K562 (cell line): Measurements from ENCODE around the gene EPB41L1. TPM values are rescaled to one million over a fixed set of nuclear protein-coding genes. Genes with fewer than 3 reads are reported as not detected.

ENCODE experiments used
- BHLHE40 ChIP-seq: IDR thresholded peaks from 2 replicates; pipeline ENCODE4 v1.6.1; 2011; ENCODE audit warnings: low read length, improper control_type of control experiment
- CEBPB ChIP-seq: fragments of 450-650 bp; IDR thresholded peaks from 2 replicates; pipeline ENCODE4 v1.6.1; 2016; ENCODE audit warnings: missing genetic modification characterization, missing compliant biosample characterization
- CREB1 ChIP-seq, 2 experiments: sonication (generic) in 1 of 2; formaldehyde crosslinking in 1 of 2; IDR thresholded peaks; 2 replicates each; pipeline versions ENCODE4 v1.6.1 to v1.8.0; 2012 to 2022; ENCODE audit warnings: inconsistent platforms in 1 of 2, mild to moderate bottlenecking in 1 of 2, missing genetic modification reagents in 1 of 2, moderate library complexity in 1 of 2
- FOSL1 ChIP-seq: fragments of 200-800 bp; sonication (Bioruptor generic); conservative IDR thresholded peaks from 2 replicates; pipeline ENCODE4 v1.6.1; 2016; ENCODE audit warnings: missing genetic modification characterization, missing compliant biosample characterization
- NR2C1 ChIP-seq, 2 experiments: fragments of 450-650 bp; IDR thresholded peaks; 2 replicates each; pipeline ENCODE4 v1.6.1; 2017; ENCODE audit warnings: mild to moderate bottlenecking in 2 of 2, antibody characterized with exemption in 1 of 2, inconsistent platforms in 1 of 2, missing compliant biosample characterization in 1 of 2, missing genetic modification characterization in 1 of 2
- PKNOX1 ChIP-seq: fragments of 450-650 bp; IDR thresholded peaks from 2 replicates; pipeline ENCODE4 v1.6.1; 2016
- STAT5A ChIP-seq: IDR thresholded peaks from 2 replicates; pipeline ENCODE4 v1.6.1; 2012; ENCODE audit warnings: low read length, inconsistent platforms, borderline replicate concordance
- TEAD4 ChIP-seq, 2 experiments: sonication (generic) in 1 of 2; formaldehyde crosslinking in 1 of 2; IDR thresholded peaks; 2 replicates each; pipeline versions ENCODE4 v1.6.1 to v1.8.0; 2012 to 2022; ENCODE audit warnings: borderline replicate concordance in 1 of 2, inconsistent platforms in 1 of 2, low read length in 1 of 2, mild to moderate bottlenecking in 1 of 2, missing genetic modification reagents in 1 of 2
- TRIM24 ChIP-seq, 2 experiments: fragments of 450-650 bp; IDR thresholded peaks; 2 replicates each; pipeline ENCODE4 v1.6.1; 2016
- ZBTB11 ChIP-seq, 3 experiments: fragments of 200-800 bp in 1 of 3; fragments of 250-450 bp in 1 of 3; fragments of 450-650 bp in 1 of 3; sonication (Bioruptor Pico) in 1 of 3; sonication (Bioruptor generic) in 1 of 3; formaldehyde crosslinking in 1 of 3; IDR thresholded peaks; 2 replicates each; pipeline versions ENCODE4 v1.6.1 to v1.8.0; 2016 to 2022; ENCODE audit warnings: mild to moderate bottlenecking in 2 of 3, missing genetic modification characterization in 2 of 3, missing compliant biosample characterization in 1 of 3, moderate library complexity in 1 of 3
- ZNF133 ChIP-seq: fragments of 250-450 bp; sonication (Bioruptor Pico); IDR thresholded peaks from 2 replicates; pipeline ENCODE4 v1.4.0; 2020; ENCODE audit warnings: mild to moderate bottlenecking
- ZNF41 ChIP-seq: fragments of 250-450 bp; sonication (Bioruptor Pico); conservative IDR thresholded peaks from 2 replicates; pipeline ENCODE4 v1.4.0; 2020; ENCODE audit warnings: mild to moderate bottlenecking
- ZNF766 ChIP-seq: fragments of 200-800 bp; sonication (Bioruptor generic); conservative IDR thresholded peaks from 2 replicates; pipeline ENCODE4 v1.6.1; 2016; ENCODE audit warnings: missing genetic modification characterization, missing compliant biosample characterization
- polyA plus RNA-seq, 8 experiments: library from polyadenylated mRNA; depleted of rRNA in 4 of 8; stranded (reverse) in 5 of 8; unstranded in 3 of 8; fragments of >200 nt; fragmentation: Nextera tagmentation in 2 of 8; fragmentation: Illumina TruSeq in 1 of 8; extraction: Ambion mirVana in 2 of 8; extraction: Trizol in 1 of 8; gene quantifications; 2 replicates each; pipeline versions ENCODE4 v1.2.1 to v1.2.3, GENCODE V29; 2011 to 2014; ENCODE audit warnings: inconsistent platforms in 1 of 8, missing spikeins in 1 of 8
- total RNA-seq, 7 experiments: library from RNA; depleted of rRNA in 6 of 7; stranded (reverse); fragments of >200 nt in 6 of 7; fragmentation: Illumina TruSeq in 2 of 7; extraction: Trizol in 2 of 7; gene quantifications; 2 replicates each; pipeline versions ENCODE4 v1.2.1 to v1.2.3, GENCODE V29; 2011 to 2021; ENCODE audit warnings: low replicate concordance in 1 of 7
- TF ChIP-seq, protein P1 (sequence below): fragments of 450-650 bp; formaldehyde crosslinking; conservative IDR thresholded peaks from 2 replicates; pipeline ENCODE4 v1.4.0; 2022; ENCODE audit warnings: mild to moderate bottlenecking, missing genetic modification characterization
- TF ChIP-seq, protein P2 (sequence below): sonication (generic); formaldehyde crosslinking; IDR thresholded peaks from 2 replicates; pipeline ENCODE4 v1.5.0; 2020; ENCODE audit warnings: missing genetic modification reagents

The EPB41L1 gene
- total and polyA plus RNA-seq, 9 of the 15 experiments (the other 6 are each of a cell fraction or from before 2014, with no cell fraction given), result 0.11 to 4.3 (median 1.3) TPM

DNA sequence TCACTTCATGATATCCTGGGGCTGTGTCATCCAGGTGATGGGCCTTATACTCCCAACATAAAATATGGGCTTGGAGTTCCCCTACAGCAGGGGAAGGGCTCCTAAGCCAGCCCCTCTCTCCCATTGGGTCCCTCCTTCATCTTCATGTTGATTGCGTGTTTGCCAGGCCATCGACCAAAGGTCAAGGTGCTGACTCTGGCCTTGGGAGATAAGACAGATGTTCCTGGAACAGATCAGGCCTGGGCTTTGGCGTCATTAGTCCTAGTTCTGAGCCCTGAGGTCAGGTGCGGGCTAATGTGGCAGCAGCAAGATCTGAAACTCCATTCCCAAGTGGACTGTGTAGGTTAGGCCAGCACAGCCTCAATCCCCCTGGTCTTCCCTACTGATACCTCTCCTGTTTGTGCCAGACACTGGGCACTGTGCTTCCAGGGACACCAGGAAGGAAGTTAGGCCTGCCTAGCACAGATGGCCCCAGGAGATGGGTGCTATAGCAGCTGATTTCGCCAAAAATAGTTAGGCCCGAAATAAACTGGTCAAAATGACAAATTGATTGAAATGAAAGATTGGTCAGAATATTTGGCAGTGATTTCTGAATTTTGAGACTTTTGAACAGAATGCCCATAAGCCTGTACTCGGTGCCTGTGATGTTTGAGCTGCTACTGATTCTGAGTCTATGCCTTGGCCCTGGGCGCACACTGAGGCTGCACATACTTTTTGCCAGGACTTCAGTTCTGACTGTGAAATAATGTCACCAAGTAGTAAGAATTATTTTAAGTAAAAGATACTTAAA, 28.8 kb downstream of the EPB41L1 start (continued):
- TF ChIP-seq ZBTB11 (CRISPR knock-in tag; IDR thresholded peaks at IDR 0.05) (peak in 1 of 3 experiments; percentile 61; a peak in 2 of 6 replicates), CEBPB (tag) (peak; percentile 51), TRIM24 (IDR thresholded peaks at IDR 0.05) (peak; percentile 84 to 93), TEAD4 (IDR thresholded peaks at IDR 0.05; ENCODE audit: low read length) (peak; percentile 97), TEAD4 (CRISPR knock-in tag; IDR thresholded peaks at IDR 0.05; ENCODE audit: borderline replicate concordance) (no peak), FOSL1 (tag) (peak; percentile 55; the same call in 1 of the 2 replicates), PKNOX1 (peak; percentile 43; the same call in 1 of the 2 replicates), ZNF41 (CRISPR knock-in tag) (no peak), ZNF766 (CRISPR knock-in tag) (peak; percentile 64; the same call in 1 of the 2 replicates), STAT5A (peak; percentile 95), ZNF133 (CRISPR knock-in tag) (no peak), NR2C1 (IDR thresholded peaks at IDR 0.05) (peak; percentile 79; the same call in 1 of the 2 replicates), NR2C1 (tag; IDR thresholded peaks at IDR 0.05) (peak; percentile 92), BHLHE40 (peak; percentile 83), CREB1 (IDR thresholded peaks at IDR 0.05) (peak; percentile 72), CREB1 (CRISPR knock-in tag; IDR thresholded peaks at IDR 0.05) (peak; percentile 55; the same call in 1 of the 2 replicates)
- TF ChIP-seq, protein P1, sequence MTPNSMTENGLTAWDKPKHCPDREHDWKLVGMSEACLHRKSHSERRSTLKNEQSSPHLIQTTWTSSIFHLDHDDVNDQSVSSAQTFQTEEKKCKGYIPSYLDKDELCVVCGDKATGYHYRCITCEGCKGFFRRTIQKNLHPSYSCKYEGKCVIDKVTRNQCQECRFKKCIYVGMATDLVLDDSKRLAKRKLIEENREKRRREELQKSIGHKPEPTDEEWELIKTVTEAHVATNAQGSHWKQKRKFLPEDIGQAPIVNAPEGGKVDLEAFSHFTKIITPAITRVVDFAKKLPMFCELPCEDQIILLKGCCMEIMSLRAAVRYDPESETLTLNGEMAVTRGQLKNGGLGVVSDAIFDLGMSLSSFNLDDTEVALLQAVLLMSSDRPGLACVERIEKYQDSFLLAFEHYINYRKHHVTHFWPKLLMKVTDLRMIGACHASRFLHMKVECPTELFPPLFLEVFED (CRISPR knock-in tag), result peak; percentile 60; the same call in 1 of the 2 replicates
- TF ChIP-seq, protein P2, sequence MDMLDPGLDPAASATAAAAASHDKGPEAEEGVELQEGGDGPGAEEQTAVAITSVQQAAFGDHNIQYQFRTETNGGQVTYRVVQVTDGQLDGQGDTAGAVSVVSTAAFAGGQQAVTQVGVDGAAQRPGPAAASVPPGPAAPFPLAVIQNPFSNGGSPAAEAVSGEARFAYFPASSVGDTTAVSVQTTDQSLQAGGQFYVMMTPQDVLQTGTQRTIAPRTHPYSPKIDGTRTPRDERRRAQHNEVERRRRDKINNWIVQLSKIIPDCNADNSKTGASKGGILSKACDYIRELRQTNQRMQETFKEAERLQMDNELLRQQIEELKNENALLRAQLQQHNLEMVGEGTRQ, result 0 out of 2 replicates have a peak, but pooled peaks have one; percentile 12
